K562 (cell line): ENCODE measurements around the gene ACTL9. TPM values are rescaled to one million over a fixed set of nuclear protein-coding genes. Genes with fewer than 3 reads are reported as not detected.

Source experiments
- GATAD2A ChIP-seq: fragments of 450-650 bp; IDR thresholded peaks from 2 replicates; pipeline ENCODE4 v1.6.1; 2017
- HMG20A ChIP-seq: fragments of 450-650 bp; formaldehyde crosslinking; conservative IDR thresholded peaks from 2 replicates; pipeline ENCODE4 v1.4.0; 2020; ENCODE audit warnings: mild to moderate bottlenecking, mixed read lengths
- KLF16 ChIP-seq: IDR thresholded peaks from 2 replicates; pipeline ENCODE4 v1.6.1; 2016; ENCODE audit warnings: antibody characterized with exemption
- MCM5 ChIP-seq: fragments of 450-650 bp; IDR thresholded peaks from 2 replicates; pipeline ENCODE4 v1.6.1; 2016; ENCODE audit warnings: low read depth
- MECOM ChIP-seq: fragments of 250-450 bp; sonication (Bioruptor Pico); IDR thresholded peaks from 2 replicates; pipeline ENCODE4 v1.8.0; 2022; ENCODE audit warnings: inconsistent platforms
- MTA2 ChIP-seq: fragments of 450-650 bp; IDR thresholded peaks from 2 replicates; pipeline ENCODE4 v1.6.1; 2016; ENCODE audit warnings: low read depth
- RBM14 ChIP-seq: fragments of 200-400 bp; formaldehyde crosslinking; IDR thresholded peaks from 2 replicates; pipeline ENCODE4 v1.6.1; 2018; ENCODE audit warnings: low read depth, mild to moderate bottlenecking, low read length, moderate library complexity, borderline replicate concordance; ENCODE audit not compliant: insufficient read depth
- RNF2 ChIP-seq: sonication (generic); IDR thresholded peaks from 2 replicates; pipeline ENCODE4 v1.6.1; 2016
- SIN3B ChIP-seq: fragments of 450-650 bp; IDR thresholded peaks from 2 replicates; pipeline ENCODE4 v1.6.1; 2017; ENCODE audit warnings: low read depth, mild to moderate bottlenecking, moderate library complexity
- THAP12 ChIP-seq: fragments of 250-450 bp; sonication (Bioruptor Pico); IDR thresholded peaks from 2 replicates; pipeline ENCODE4 v1.9.0; 2021; ENCODE audit warnings: mild to moderate bottlenecking, inconsistent platforms
- ZBTB5 ChIP-seq: fragments of 450-650 bp; IDR thresholded peaks from 2 replicates; pipeline ENCODE4 v1.6.1; 2017; ENCODE audit warnings: antibody characterized with exemption
- ZNF263 ChIP-seq: sonication (generic); formaldehyde crosslinking; IDR thresholded peaks from 2 replicates; pipeline ENCODE4 v1.8.0; 2022; ENCODE audit warnings: mild to moderate bottlenecking, missing genetic modification reagents, borderline replicate concordance
- ZNF280A ChIP-seq: fragments of 450-650 bp; IDR thresholded peaks from 2 replicates; pipeline ENCODE4 v1.6.1; 2018; ENCODE audit warnings: mild to moderate bottlenecking, low read depth; ENCODE audit not compliant: partially characterized antibody
- ZNF407 ChIP-seq: fragments of 450-650 bp; IDR thresholded peaks from 2 replicates; pipeline ENCODE4 v1.6.1; 2016; ENCODE audit warnings: low read depth
- polyA plus RNA-seq, 8 experiments: library from polyadenylated mRNA; depleted of rRNA in 4 of 8; stranded (reverse) in 5 of 8; unstranded in 3 of 8; fragments of >200 nt; fragmentation: Nextera tagmentation in 2 of 8; fragmentation: Illumina TruSeq in 1 of 8; extraction: Ambion mirVana in 2 of 8; extraction: Trizol in 1 of 8; gene quantifications; 2 replicates each; pipeline versions ENCODE4 v1.2.1 to v1.2.3, GENCODE V29; 2011 to 2014; ENCODE audit warnings: inconsistent platforms in 1 of 8, missing spikeins in 1 of 8
- total RNA-seq, 7 experiments: library from RNA; depleted of rRNA in 6 of 7; stranded (reverse); fragments of >200 nt in 6 of 7; fragmentation: Illumina TruSeq in 2 of 7; extraction: Trizol in 2 of 7; gene quantifications; 2 replicates each; pipeline versions ENCODE4 v1.2.1 to v1.2.3, GENCODE V29; 2011 to 2021; ENCODE audit warnings: low replicate concordance in 1 of 7

The ACTL9 gene
- total and polyA plus RNA-seq, 9 of the 15 experiments (the other 6 are each of a cell fraction or from before 2014, with no cell fraction given), result not detected

GRCh38 chr19:8681345-8682029 is 17.1 kb downstream of the ACTL9 start (continued):
- no peak for TF ChIP-seq MTA2
- no peak for TF ChIP-seq RBM14
- TF ChIP-seq KLF16, result no peak
- TF ChIP-seq HMG20A, result no peak
- peak; percentile 87; the same call in 1 of the 2 replicates for TF ChIP-seq RNF2
- TF ChIP-seq ZNF280A, result no peak
- TF ChIP-seq ZBTB5, result no peak
- no peak for TF ChIP-seq ZNF407
- TF ChIP-seq MCM5, result no peak
- no peak for TF ChIP-seq GATAD2A
- no peak for TF ChIP-seq SIN3B
- TF ChIP-seq THAP12 (CRISPR knock-in tag), result no peak
- no peak for TF ChIP-seq MECOM (CRISPR knock-in tag)
- TF ChIP-seq ZNF263 (CRISPR knock-in tag), result no peak
